RPMI8226 (cell line): ENCODE measurements around the gene HTR4.
"Not testable (repeated sequence)": the region's sequence is repeated elsewhere in the genome, so short reads cannot be mapped to it uniquely, and the experiment has no call there.

Experiments
- DNase-seq: peaks from one replicate; pipeline ENCODE4 v3.0.0-alpha.2; 2015

HTR4 gene

GRCh38 chr5:148653836-148654781 is at the start of gene HTR4:
Gene HTR4 (minus strand): TSS chr5:148654527. CDS start chr5:148637014, 17,513 bp downstream.
- no peak for DNase-seq

GRCh38 chr5:148702019-148702596 is 47.8 kb upstream of the HTR4 start:
- no peak for DNase-seq

- no peak for DNase-seq
Observed at GRCh38 chr5:148699028-148699427, 44.7 kb upstream of the HTR4 start.

GRCh38 chr5:148697809-148698196 is 43.5 kb upstream of the HTR4 start:
- DNase-seq, result no peak

GRCh38 chr5:148697180-148697808 is 43.0 kb upstream of the HTR4 start:
- no peak for DNase-seq

- no peak for DNase-seq
Observed at GRCh38 chr5:148696187-148697036, 42.1 kb upstream of the HTR4 start.

GRCh38 chr5:148690945-148691344 is 36.6 kb upstream of the HTR4 start:
- no peak for DNase-seq

GRCh38 chr5:148688787-148689186 is 34.5 kb upstream of the HTR4 start:
- DNase-seq, result no peak

GRCh38 chr5:148687871-148688270 is 33.5 kb upstream of the HTR4 start:
- no peak for DNase-seq

- DNase-seq, result no peak
Observed at GRCh38 chr5:148687427-148687826, 33.1 kb upstream of the HTR4 start.

- no peak for DNase-seq
Observed at GRCh38 chr5:148686660-148687059, 32.3 kb upstream of the HTR4 start.

- DNase-seq, result no peak
Observed at GRCh38 chr5:148685520-148686134, 31.3 kb upstream of the HTR4 start.

GRCh38 chr5:148684528-148684927 is 30.2 kb upstream of the HTR4 start:
- DNase-seq, result no peak

- DNase-seq, result no peak
Observed at GRCh38 chr5:148683651-148684050, 29.3 kb upstream of the HTR4 start.

GRCh38 chr5:148682058-148683026 is 28.0 kb upstream of the HTR4 start:
- DNase-seq, result no peak

GRCh38 chr5:148681157-148682057 is 27.1 kb upstream of the HTR4 start:
- DNase-seq, result no peak

- not testable (repeated sequence) for DNase-seq
Observed at GRCh38 chr5:148673704-148674103, 19.4 kb upstream of the HTR4 start.

GRCh38 chr5:148666353-148666752 is 12.0 kb upstream of the HTR4 start:
- no peak for DNase-seq

- DNase-seq, result no peak
Observed at GRCh38 chr5:148665431-148665830, 11.1 kb upstream of the HTR4 start.

- no peak for DNase-seq
Observed at GRCh38 chr5:148663509-148663908, 9.2 kb upstream of the HTR4 start.
